Hematopoietic multipotent progenitor cell treated with erythropoietin and hydrocortisone succinate and interleukin-3 and kit ligand, for 15 days (in vitro differentiated cells): ENCODE measurements around the gene PSMB4.
"Not testable (repeated sequence)": the region's sequence is repeated elsewhere in the genome, so short reads cannot be mapped to it uniquely, and the experiment has no call there.

ENCODE experiments used
- DNase-seq: peaks from one replicate; pipeline ENCODE4 v3.0.0-alpha.2; 2015; ENCODE audit warnings: low spot score

The PSMB4 gene

DNA sequence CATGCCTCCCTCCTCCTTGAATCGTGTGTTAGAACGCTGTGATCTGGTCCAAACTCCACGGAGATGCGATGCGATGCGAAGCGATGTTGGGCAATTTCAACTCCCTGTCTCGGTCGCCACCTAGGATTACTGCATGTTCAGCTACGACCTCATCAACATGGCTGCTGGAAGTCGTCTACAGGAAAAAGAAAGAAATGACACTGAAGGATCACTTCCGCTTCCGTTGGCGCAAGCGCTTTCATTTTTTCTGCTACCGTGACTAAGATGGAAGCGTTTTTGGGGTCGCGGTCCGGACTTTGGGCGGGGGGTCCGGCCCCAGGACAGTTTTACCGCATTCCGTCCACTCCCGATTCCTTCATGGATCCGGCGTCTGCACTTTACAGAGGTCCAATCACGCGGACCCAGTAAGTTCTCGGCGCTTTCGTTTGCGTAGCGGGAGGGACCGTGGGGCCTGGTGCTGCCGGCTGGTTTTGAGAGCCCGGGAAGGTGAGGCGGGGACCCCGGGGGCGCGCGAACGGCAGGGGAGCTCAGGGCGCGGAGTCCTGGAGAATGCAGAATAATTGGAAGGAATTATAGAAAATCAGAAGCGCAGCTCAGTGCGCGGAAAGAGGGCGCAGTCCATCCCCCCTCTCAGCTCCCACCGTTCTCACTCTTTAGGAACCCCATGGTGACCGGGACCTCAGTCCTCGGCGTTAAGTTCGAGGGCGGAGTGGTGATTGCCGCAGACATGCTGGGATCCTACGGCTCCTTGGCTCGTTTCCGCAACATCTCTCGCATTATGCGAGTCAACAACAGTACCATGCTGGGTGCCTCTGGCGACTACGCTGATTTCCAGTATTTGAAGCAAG lies at the start of gene PSMB4:
PSMB4 (plus strand) TSS at position 250 of the 848 bp plus-strand sequence; CDS start at position 265, 15 bp downstream.
- DNase-seq, result peak; percentile 94

GRCh38 chr1:151350323-151350722 lies 49.0 kb upstream of the PSMB4 start:
- DNase-seq, result not testable (repeated sequence)

- DNase-seq, result peak; percentile 75
Measured at GRCh38 chr1:151352021-151352718, 47.2 kb upstream of the PSMB4 start.

GRCh38 chr1:151356696-151357095 lies 42.7 kb upstream of the PSMB4 start:
- DNase-seq, result no peak

DNA sequence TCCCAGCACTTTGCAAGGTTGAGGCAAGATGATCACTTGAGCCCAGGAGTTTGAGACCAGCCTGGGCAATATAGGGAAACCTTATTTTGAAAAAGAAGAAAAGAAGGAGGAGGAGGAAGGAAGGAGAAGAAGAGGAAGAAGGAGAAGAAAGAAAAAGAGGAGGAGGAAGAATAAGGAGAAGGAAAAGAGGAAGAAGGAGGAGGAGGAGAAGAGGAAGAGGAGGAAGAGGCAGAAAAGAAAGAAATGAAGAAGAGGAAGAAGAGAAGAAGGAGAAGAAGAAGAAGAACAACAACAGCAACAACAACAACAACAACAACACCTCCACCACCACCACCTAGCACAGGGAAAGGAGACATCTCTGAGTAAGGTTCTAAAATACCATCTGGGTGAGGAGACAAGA lies 37.5 kb upstream of the PSMB4 start:
- DNase-seq, result no peak

- no peak for DNase-seq
Measured at GRCh38 chr1:151362308-151363155, 36.8 kb upstream of the PSMB4 start.

DNA sequence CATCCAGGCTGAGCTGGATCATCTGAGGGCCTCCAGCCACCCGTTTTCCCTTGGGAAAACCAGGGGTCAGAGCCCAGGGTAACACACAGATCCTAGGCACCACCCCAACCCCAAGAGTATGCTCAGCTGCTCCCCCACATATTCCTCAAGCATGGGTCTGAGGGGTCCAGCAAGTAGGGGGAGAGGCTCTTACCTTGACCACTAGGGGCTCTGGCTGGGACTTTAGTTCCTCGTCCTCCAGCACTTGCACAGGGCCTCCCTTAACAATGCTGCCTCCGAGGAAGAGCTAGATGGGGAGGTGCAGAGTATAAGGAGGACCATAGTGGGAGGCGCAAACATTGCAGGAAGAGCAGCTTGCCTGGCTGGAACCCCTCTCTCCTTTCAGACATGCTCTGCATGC lies 34.4 kb upstream of the PSMB4 start:
- no peak for DNase-seq

DNA sequence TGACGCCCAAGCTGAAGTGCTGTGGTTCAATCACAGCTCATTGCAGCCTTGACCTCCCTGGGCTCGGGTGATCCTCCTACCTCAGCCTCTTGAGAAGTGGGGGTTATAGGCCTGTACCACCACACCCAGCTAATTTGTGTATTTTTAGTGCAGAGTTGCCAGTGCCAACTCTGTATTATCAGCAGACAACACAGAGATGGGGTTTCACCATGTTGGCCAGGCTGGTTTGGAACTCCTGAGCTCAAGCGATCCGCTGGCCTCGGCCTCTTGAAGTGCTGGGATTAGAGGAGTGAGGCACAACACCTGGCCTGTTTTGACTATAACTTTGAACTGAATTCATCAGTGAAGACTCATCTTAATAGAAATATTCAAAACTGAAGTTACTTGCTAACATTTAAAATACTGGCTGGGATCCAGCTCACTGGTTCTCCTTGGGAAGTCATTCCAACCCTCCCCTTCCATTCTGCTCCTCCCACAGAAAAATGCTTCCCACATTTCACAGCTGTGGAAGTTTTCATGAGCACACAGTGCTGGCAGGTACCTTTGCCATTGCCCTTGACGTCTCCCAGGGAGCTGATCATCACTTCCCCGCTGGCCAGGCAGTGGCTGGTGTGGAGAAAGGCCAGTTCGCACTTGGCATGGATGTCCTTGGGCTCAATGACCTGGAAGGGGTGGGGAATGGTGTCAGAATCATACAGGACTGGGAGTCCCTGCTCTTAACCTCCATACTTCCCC lies 31.5 kb upstream of the PSMB4 start:
- peak; percentile 77 for DNase-seq

GRCh38 chr1:151368393-151369301 lies 30.7 kb upstream of the PSMB4 start:
- DNase-seq, result peak; percentile 23

DNA sequence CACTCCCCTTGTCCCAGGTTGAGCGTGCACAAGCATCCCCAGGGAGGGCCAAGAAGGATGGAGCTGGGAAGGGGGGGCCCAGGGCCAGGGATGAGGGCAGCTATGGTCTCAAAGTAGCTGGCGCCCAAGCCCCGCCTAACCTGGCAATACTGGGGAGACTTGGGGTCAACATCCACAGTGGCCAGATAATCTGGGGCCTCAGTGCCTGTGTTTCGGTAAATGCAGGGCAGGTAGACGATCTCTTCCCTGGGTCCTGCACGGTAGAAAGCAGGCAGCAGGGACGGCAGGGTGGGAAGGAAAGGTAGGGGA lies 30.1 kb upstream of the PSMB4 start:
- no peak for DNase-seq

- no peak for DNase-seq
Measured at GRCh38 chr1:151369621-151370048, 29.7 kb upstream of the PSMB4 start.

GRCh38 chr1:151370211-151370911 lies 29.0 kb upstream of the PSMB4 start:
- peak; percentile 94 for DNase-seq

DNA sequence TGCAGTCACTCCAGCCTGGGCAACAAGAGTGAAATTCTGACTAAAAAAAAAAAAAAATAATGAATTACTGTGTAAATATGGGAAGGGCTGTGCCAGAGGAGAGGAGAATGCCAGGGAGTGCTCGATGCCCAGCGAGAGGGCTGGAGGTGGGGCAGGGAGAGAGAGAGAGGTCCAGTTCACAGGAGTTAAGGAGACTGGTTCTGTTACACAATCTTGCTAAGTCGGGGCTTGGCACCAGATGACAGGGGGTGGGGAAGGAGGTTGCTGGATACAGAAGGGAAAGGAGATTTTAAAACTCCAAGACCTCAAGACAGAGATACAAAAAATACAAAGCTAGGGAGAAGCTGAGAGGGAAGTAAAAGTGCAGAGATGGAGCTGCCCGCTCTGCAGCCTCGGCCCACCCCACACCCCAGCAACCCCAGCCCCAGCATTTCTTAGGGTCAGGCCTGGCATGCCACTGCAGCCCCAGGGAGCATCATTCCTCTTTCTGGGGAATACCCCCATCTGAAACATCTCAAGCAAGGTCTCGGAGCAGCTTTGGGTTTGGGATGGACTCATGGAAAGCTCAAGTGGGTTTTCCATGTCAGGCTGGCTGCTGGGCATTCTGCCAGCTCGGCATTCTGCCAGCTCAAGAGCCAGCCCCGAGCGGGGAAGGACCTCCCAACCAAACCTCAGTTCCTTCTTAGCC lies 27.9 kb upstream of the PSMB4 start:
- peak; percentile 87 for DNase-seq

GRCh38 chr1:151372058-151372934 lies 27.1 kb upstream of the PSMB4 start, which contains the start of gene SELENBP1:
SELENBP1 (minus strand) TSS chr1:151372705; CDS start chr1:151372641, 64 bp downstream.
- peak; percentile 89 for DNase-seq

DNA sequence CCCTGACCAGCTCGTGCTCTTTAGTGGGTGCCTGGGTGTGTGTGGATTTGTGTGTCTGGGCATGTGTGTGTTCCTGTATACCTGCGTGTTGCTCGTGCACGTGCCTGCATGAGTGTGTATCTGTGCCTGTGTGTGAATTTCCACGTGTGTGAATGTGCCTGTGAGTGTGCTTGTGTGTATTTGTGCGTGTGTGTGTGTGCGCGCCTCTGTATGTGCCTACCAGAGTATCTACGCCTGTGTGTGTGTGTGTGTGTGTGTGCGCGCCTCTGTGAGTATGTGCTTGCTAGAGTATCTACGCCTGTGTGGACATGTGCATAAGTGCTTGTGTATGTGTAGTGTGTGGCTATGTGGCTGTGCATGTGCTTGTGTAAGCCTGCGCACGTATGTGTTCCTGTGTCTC lies 26.2 kb upstream of the PSMB4 start:
- DNase-seq, result no peak

GRCh38 chr1:151377150-151377884 lies 22.1 kb upstream of the PSMB4 start:
- DNase-seq, result no peak

GRCh38 chr1:151384584-151384983 lies 14.8 kb upstream of the PSMB4 start:
- no peak for DNase-seq

- DNase-seq, result no peak
Measured at GRCh38 chr1:151386002-151386401, 13.4 kb upstream of the PSMB4 start.
